Mammary epithelial cell (primary cell): ENCODE data around the gene RXYLT1.

Experiments
- EZH2 ChIP-seq: IDR thresholded peaks from 2 replicates; pipeline ENCODE4 v1.6.1; 2012; ENCODE audit warnings: low read length, inconsistent platforms, borderline replicate concordance
- TF ChIP-seq, protein P1 (sequence below), 2 donors: IDR thresholded peaks in 1 of 2; conservative IDR thresholded peaks in 1 of 2; 2 replicates each; pipeline ENCODE4 v1.5.1; 2011 to 2012; ENCODE audit warnings: inconsistent platforms in 2 of 2, low read length in 2 of 2, mild to moderate bottlenecking in 2 of 2, control low read depth in 1 of 2, low read depth in 1 of 2; ENCODE audit not compliant: insufficient read depth in 1 of 2; ENCODE audit errors: extremely low read depth in 1 of 2

DNA sequence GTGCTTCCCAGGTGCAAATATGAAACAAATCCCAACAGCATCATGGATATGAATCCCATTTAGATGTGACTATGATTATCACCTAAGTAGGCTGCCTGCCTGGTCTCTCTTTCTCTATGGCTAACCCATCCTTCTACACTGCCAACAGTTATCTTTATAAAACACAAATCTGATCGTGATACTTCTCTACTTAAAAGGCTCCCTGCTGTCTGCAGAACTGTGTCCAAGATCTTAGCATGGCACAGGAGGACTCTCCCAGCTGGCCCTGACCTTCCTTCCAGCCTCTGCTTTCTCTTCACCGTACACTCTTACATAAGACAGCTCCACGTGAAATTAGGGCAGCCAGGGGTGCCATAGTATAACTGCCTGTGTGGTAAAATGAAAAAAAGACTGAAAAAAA lies 61.3 kb downstream of the RXYLT1 start:
- TF ChIP-seq, protein P1, sequence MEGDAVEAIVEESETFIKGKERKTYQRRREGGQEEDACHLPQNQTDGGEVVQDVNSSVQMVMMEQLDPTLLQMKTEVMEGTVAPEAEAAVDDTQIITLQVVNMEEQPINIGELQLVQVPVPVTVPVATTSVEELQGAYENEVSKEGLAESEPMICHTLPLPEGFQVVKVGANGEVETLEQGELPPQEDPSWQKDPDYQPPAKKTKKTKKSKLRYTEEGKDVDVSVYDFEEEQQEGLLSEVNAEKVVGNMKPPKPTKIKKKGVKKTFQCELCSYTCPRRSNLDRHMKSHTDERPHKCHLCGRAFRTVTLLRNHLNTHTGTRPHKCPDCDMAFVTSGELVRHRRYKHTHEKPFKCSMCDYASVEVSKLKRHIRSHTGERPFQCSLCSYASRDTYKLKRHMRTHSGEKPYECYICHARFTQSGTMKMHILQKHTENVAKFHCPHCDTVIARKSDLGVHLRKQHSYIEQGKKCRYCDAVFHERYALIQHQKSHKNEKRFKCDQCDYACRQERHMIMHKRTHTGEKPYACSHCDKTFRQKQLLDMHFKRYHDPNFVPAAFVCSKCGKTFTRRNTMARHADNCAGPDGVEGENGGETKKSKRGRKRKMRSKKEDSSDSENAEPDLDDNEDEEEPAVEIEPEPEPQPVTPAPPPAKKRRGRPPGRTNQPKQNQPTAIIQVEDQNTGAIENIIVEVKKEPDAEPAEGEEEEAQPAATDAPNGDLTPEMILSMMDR (conservative IDR thresholded peaks at IDR 0.05 in 1 of 2, IDR thresholded peaks at IDR 0.05 in 1 of 2; ENCODE audit: extremely low read depth in 1 of 2, insufficient read depth in 1 of 2, low read depth in 1 of 2, low read length in 2 of 2), result no peak
- no peak for TF ChIP-seq EZH2
